GM12878 (cell line): Measurements from ENCODE around the gene MAN1A1.

Source experiments
- BACH1 ChIP-seq: fragments of 450-650 bp; IDR thresholded peaks from 2 replicates; pipeline ENCODE4 v1.6.1; 2017; ENCODE audit warnings: mild to moderate bottlenecking, borderline replicate concordance
- CBX3 ChIP-seq: fragments of 200-600 bp; sonication (generic); IDR thresholded peaks from 2 replicates; pipeline ENCODE4 v1.6.1; 2016; ENCODE audit warnings: low read depth, borderline replicate concordance
- CEBPB ChIP-seq, 2 experiments: fragments of 150-350 bp in 1 of 2; IDR thresholded peaks; 2 replicates each; pipeline ENCODE4 v1.6.1; 2012 to 2014; ENCODE audit warnings: low read depth in 2 of 2, low read length in 2 of 2, borderline replicate concordance in 1 of 2, inconsistent platforms in 1 of 2
- CREM ChIP-seq: IDR thresholded peaks from 2 replicates; pipeline ENCODE4 v1.6.1; 2014; ENCODE audit warnings: antibody characterized with exemption, low read depth
- HDAC6 ChIP-seq: fragments of 200-600 bp; sonication (generic); IDR thresholded peaks from one replicate; pipeline ENCODE4 v1.8.0; 2017; ENCODE audit warnings: antibody characterized with exemption; ENCODE audit not compliant: unreplicated experiment
- NR2C2 ChIP-seq: IDR thresholded peaks from 2 replicates; pipeline ENCODE4 v1.6.1; 2011; ENCODE audit warnings: borderline replicate concordance, low read depth; ENCODE audit not compliant: control insufficient read depth, insufficient read length
- SRF ChIP-seq, 2 experiments: IDR thresholded peaks; 2 replicates each; pipeline ENCODE4 v1.6.1; 2011; ENCODE audit warnings: low read depth in 2 of 2, low read length in 2 of 2, mild to moderate bottlenecking in 1 of 2, moderate library complexity in 1 of 2
- TCF7 ChIP-seq: IDR thresholded peaks from 2 replicates; pipeline ENCODE4 v1.6.1; 2014; ENCODE audit warnings: antibody characterized with exemption, borderline replicate concordance
- TF ChIP-seq, protein P1 (sequence below), 3 experiments: IDR thresholded peaks in 2 of 3; conservative IDR thresholded peaks in 1 of 3; 2 replicates each; pipeline ENCODE4 v1.5.1; 2011; ENCODE audit warnings: low read depth in 3 of 3, low read length in 3 of 3, mild to moderate bottlenecking in 3 of 3, control low read depth in 2 of 3, moderate library complexity in 2 of 3, inconsistent platforms in 1 of 3, mixed read lengths in 1 of 3; ENCODE audit not compliant: control insufficient read depth in 2 of 3, insufficient read depth in 1 of 3; ENCODE audit errors: extremely low read depth in 1 of 3
- TF ChIP-seq, protein P2 (sequence below): fragments of 150-350 bp; IDR thresholded peaks from 2 replicates; pipeline ENCODE4 v1.6.1; 2016; ENCODE audit warnings: low read depth, low read length
- TF ChIP-seq, protein P3 (sequence below): fragments of 450-650 bp; formaldehyde crosslinking; IDR thresholded peaks from 2 replicates; pipeline ENCODE4 v1.4.0; 2020; ENCODE audit warnings: mild to moderate bottlenecking, moderate library complexity
- TF ChIP-seq, protein P4 (sequence below): IDR thresholded peaks from 2 replicates; pipeline ENCODE4 v1.6.1; 2011; ENCODE audit warnings: low read depth, low read length, improper control_type of control experiment, borderline replicate concordance
- TF ChIP-seq, protein P5 (sequence below): IDR thresholded peaks from 2 replicates; pipeline ENCODE4 v1.6.1; 2012; ENCODE audit warnings: low read depth, low read length, improper control_type of control experiment
- TF ChIP-seq, protein P6 (sequence below): IDR thresholded peaks from 2 replicates; pipeline ENCODE4 v1.6.1; 2012; ENCODE audit warnings: mild to moderate bottlenecking, low read depth, low read length

DNA sequence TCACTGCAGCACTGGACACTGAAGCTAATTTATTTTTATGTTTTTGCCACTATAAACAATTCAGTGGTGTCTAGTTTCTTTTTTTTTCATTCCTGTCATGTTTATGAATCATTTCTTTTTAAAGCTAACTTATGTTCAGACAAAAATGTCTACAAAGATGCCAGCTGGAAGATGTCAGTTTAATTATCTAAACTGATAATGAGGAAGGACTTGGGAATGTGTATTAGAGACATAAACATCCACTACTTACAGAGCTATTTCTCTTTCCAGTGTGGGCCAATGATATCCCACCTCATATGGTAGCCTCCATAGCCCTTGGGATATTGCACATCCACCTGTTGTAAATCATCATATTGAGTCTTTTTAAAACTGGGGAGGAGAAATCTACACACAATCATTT, 139.0 kb downstream of the MAN1A1 start:
- TF ChIP-seq, protein P1, sequence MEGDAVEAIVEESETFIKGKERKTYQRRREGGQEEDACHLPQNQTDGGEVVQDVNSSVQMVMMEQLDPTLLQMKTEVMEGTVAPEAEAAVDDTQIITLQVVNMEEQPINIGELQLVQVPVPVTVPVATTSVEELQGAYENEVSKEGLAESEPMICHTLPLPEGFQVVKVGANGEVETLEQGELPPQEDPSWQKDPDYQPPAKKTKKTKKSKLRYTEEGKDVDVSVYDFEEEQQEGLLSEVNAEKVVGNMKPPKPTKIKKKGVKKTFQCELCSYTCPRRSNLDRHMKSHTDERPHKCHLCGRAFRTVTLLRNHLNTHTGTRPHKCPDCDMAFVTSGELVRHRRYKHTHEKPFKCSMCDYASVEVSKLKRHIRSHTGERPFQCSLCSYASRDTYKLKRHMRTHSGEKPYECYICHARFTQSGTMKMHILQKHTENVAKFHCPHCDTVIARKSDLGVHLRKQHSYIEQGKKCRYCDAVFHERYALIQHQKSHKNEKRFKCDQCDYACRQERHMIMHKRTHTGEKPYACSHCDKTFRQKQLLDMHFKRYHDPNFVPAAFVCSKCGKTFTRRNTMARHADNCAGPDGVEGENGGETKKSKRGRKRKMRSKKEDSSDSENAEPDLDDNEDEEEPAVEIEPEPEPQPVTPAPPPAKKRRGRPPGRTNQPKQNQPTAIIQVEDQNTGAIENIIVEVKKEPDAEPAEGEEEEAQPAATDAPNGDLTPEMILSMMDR (IDR thresholded peaks at IDR 0.05 in 2 of 3, conservative IDR thresholded peaks at IDR 0.05 in 1 of 3; ENCODE audit: control insufficient read depth in 2 of 3, extremely low read depth in 1 of 3, insufficient read depth in 1 of 3, low read depth in 3 of 3, low read length in 3 of 3): no peak
- TF ChIP-seq, protein P2, sequence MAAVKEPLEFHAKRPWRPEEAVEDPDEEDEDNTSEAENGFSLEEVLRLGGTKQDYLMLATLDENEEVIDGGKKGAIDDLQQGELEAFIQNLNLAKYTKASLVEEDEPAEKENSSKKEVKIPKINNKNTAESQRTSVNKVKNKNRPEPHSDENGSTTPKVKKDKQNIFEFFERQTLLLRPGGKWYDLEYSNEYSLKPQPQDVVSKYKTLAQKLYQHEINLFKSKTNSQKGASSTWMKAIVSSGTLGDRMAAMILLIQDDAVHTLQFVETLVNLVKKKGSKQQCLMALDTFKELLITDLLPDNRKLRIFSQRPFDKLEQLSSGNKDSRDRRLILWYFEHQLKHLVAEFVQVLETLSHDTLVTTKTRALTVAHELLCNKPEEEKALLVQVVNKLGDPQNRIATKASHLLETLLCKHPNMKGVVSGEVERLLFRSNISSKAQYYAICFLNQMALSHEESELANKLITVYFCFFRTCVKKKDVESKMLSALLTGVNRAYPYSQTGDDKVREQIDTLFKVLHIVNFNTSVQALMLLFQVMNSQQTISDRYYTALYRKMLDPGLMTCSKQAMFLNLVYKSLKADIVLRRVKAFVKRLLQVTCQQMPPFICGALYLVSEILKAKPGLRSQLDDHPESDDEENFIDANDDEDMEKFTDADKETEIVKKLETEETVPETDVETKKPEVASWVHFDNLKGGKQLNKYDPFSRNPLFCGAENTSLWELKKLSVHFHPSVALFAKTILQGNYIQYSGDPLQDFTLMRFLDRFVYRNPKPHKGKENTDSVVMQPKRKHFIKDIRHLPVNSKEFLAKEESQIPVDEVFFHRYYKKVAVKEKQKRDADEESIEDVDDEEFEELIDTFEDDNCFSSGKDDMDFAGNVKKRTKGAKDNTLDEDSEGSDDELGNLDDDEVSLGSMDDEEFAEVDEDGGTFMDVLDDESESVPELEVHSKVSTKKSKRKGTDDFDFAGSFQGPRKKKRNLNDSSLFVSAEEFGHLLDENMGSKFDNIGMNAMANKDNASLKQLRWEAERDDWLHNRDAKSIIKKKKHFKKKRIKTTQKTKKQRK: no peak
- TF ChIP-seq BACH1 (no peak), NR2C2 (no peak), TCF7 (no peak), SRF (IDR thresholded peaks at IDR 0.05; ENCODE audit: low read depth in 2 of 2, low read length in 2 of 2) (no peak), CBX3 (no peak), HDAC6 (no peak), CREM (no peak), CEBPB (IDR thresholded peaks at IDR 0.05; ENCODE audit: borderline replicate concordance in 1 of 2, low read depth in 2 of 2, low read length in 2 of 2) (no peak)
- TF ChIP-seq, protein P3, sequence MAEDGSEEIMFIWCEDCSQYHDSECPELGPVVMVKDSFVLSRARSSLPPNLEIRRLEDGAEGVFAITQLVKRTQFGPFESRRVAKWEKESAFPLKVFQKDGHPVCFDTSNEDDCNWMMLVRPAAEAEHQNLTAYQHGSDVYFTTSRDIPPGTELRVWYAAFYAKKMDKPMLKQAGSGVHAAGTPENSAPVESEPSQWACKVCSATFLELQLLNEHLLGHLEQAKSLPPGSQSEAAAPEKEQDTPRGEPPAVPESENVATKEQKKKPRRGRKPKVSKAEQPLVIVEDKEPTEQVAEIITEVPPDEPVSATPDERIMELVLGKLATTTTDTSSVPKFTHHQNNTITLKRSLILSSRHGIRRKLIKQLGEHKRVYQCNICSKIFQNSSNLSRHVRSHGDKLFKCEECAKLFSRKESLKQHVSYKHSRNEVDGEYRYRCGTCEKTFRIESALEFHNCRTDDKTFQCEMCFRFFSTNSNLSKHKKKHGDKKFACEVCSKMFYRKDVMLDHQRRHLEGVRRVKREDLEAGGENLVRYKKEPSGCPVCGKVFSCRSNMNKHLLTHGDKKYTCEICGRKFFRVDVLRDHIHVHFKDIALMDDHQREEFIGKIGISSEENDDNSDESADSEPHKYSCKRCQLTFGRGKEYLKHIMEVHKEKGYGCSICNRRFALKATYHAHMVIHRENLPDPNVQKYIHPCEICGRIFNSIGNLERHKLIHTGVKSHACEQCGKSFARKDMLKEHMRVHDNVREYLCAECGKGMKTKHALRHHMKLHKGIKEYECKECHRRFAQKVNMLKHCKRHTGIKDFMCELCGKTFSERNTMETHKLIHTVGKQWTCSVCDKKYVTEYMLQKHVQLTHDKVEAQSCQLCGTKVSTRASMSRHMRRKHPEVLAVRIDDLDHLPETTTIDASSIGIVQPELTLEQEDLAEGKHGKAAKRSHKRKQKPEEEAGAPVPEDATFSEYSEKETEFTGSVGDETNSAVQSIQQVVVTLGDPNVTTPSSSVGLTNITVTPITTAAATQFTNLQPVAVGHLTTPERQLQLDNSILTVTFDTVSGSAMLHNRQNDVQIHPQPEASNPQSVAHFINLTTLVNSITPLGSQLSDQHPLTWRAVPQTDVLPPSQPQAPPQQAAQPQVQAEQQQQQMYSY (CRISPR knock-in tag): no peak
- TF ChIP-seq, protein P4, sequence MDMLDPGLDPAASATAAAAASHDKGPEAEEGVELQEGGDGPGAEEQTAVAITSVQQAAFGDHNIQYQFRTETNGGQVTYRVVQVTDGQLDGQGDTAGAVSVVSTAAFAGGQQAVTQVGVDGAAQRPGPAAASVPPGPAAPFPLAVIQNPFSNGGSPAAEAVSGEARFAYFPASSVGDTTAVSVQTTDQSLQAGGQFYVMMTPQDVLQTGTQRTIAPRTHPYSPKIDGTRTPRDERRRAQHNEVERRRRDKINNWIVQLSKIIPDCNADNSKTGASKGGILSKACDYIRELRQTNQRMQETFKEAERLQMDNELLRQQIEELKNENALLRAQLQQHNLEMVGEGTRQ: no peak
- TF ChIP-seq, protein P5, sequence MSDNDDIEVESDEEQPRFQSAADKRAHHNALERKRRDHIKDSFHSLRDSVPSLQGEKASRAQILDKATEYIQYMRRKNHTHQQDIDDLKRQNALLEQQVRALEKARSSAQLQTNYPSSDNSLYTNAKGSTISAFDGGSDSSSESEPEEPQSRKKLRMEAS: no peak
- TF ChIP-seq, protein P6, sequence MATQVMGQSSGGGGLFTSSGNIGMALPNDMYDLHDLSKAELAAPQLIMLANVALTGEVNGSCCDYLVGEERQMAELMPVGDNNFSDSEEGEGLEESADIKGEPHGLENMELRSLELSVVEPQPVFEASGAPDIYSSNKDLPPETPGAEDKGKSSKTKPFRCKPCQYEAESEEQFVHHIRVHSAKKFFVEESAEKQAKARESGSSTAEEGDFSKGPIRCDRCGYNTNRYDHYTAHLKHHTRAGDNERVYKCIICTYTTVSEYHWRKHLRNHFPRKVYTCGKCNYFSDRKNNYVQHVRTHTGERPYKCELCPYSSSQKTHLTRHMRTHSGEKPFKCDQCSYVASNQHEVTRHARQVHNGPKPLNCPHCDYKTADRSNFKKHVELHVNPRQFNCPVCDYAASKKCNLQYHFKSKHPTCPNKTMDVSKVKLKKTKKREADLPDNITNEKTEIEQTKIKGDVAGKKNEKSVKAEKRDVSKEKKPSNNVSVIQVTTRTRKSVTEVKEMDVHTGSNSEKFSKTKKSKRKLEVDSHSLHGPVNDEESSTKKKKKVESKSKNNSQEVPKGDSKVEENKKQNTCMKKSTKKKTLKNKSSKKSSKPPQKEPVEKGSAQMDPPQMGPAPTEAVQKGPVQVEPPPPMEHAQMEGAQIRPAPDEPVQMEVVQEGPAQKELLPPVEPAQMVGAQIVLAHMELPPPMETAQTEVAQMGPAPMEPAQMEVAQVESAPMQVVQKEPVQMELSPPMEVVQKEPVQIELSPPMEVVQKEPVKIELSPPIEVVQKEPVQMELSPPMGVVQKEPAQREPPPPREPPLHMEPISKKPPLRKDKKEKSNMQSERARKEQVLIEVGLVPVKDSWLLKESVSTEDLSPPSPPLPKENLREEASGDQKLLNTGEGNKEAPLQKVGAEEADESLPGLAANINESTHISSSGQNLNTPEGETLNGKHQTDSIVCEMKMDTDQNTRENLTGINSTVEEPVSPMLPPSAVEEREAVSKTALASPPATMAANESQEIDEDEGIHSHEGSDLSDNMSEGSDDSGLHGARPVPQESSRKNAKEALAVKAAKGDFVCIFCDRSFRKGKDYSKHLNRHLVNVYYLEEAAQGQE: no peak
